ENCODE results near the gene AQP2. TPM values are rescaled to one million over a fixed set of nuclear protein-coding genes. Genes with fewer than 3 reads are reported as not detected.

Gene AQP2
- total RNA-seq, 1 donor from 2014 or later = not detected

DNA sequence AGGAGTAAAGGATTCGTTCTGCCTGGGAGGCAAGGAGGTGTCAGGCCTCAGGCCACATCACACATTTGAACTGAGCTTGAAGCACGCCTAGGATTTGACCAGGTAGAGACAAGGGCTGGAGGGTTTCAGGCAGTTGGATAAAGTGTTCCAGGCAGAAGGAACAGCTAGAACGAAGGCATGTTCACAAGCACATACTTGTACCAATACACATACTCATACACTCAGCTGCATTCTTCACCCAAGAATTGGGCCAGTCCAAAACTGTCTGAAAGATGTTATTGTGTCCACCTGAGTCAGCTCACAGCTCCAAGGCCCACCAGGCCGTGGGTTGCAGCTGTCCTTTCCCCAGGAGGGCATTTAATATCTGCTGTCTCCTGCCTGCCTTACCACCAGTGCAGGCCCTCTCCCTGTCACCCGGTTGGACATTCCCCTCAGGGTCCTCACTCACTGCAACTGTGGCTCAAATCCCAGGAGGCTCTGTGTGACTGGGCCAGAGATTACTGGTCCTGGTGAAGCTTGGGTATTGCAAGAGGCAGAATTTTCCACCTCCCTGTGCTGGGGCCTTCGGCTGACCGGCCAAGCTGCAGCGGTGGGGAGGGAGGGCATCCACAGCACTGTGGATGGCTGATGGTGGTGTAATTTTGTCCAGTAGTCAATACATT lies 12.8 kb upstream of the AQP2 start:
- Mint-ChIP-seq H3K9me3 (ENCODE audit: low read depth) (peaks cover 5% of the 10 kb centered on the region), H3K36me3 (ENCODE audit: low read depth) (no peaks in the 10 kb centered on the region), H3K4me3 (ENCODE audit: unreplicated experiment) (no peak overlapping the region), H3K4me1 (ENCODE audit: low read depth) (peaks cover 9% of the 10 kb centered on the region), H3K27me3 (ENCODE audit: low read depth) (no peaks in the 10 kb centered on the region), H3K27ac (ENCODE audit: unreplicated experiment) (no peak overlapping the region)
- no peak for TF ChIP-seq CTCF (IDR thresholded peaks at IDR 0.05)
- DNase-seq (ENCODE audit: low spot score) = no peak

GRCh38 chr12:49939307-49939706 lies 11.2 kb upstream of the AQP2 start:
- Mint-ChIP-seq H3K4me1 (ENCODE audit: low read depth) (peaks cover 3% of the 10 kb centered on the region), H3K27me3 (ENCODE audit: low read depth) (no peaks in the 10 kb centered on the region), H3K27ac (ENCODE audit: unreplicated experiment) (no peak overlapping the region), H3K36me3 (ENCODE audit: low read depth) (no peaks in the 10 kb centered on the region), H3K9me3 (ENCODE audit: low read depth) (peaks cover 5% of the 10 kb centered on the region), H3K4me3 (ENCODE audit: unreplicated experiment) (no peak overlapping the region)
- no peak for TF ChIP-seq CTCF (IDR thresholded peaks at IDR 0.05)
- DNase-seq (ENCODE audit: low spot score) = no peak

DNA sequence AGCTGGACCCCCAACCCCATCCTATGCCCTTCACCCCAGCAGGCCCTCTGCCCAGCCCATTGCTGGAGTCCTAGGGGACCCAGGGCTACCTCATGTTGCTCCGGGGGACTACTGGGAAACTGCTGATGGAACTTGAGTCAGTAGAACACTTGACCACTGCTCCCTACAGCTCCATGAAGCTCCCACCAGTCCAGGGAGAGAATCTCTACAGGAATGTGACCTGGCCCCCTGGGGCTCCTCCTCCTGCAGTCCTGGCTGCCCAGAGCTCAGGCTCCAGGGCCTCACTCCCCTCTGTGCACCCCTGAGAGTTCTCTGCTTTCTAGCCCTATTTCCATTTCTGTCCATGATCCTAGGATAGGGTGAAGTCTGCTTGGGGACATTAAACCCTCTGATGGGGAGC lies 10.8 kb upstream of the AQP2 start:
- Mint-ChIP-seq H3K4me1 (ENCODE audit: low read depth) (no peaks in the 10 kb centered on the region), H3K27me3 (ENCODE audit: low read depth) (no peaks in the 10 kb centered on the region), H3K27ac (ENCODE audit: unreplicated experiment) (no peak overlapping the region), H3K36me3 (ENCODE audit: low read depth) (no peaks in the 10 kb centered on the region), H3K4me3 (ENCODE audit: unreplicated experiment) (no peak overlapping the region), H3K9me3 (ENCODE audit: low read depth) (peaks cover 2% of the 10 kb centered on the region)
- TF ChIP-seq CTCF (IDR thresholded peaks at IDR 0.05) = no peak
- no peak for DNase-seq (ENCODE audit: low spot score)

- no peaks in the 10 kb centered on the region for H3K36me3 Mint-ChIP-seq (ENCODE audit: low read depth)
- no peaks in the 10 kb centered on the region for H3K27me3 Mint-ChIP-seq (ENCODE audit: low read depth)
- H3K4me3 Mint-ChIP-seq (ENCODE audit: unreplicated experiment) = no peak overlapping the region
- no peaks in the 10 kb centered on the region for H3K9me3 Mint-ChIP-seq (ENCODE audit: low read depth)
- H3K27ac Mint-ChIP-seq (ENCODE audit: unreplicated experiment) = no peak overlapping the region
- no peak for TF ChIP-seq CTCF (IDR thresholded peaks at IDR 0.05)
- DNase-seq (ENCODE audit: low spot score) = no peak
- peaks cover 12% of the 10 kb centered on the region for H3K4me1 Mint-ChIP-seq (ENCODE audit: low read depth)
Measured at GRCh38 chr12:49941556-49942511, 8.7 kb upstream of the AQP2 start.

- H3K27me3 Mint-ChIP-seq (ENCODE audit: low read depth) = no peaks in the 10 kb centered on the region
- H3K4me3 Mint-ChIP-seq (ENCODE audit: unreplicated experiment) = no peak overlapping the region
- no peaks in the 10 kb centered on the region for H3K36me3 Mint-ChIP-seq (ENCODE audit: low read depth)
- DNase-seq (ENCODE audit: low spot score) = no peak
- H3K9me3 Mint-ChIP-seq (ENCODE audit: low read depth) = no peaks in the 10 kb centered on the region
- peaks cover 12% of the 10 kb centered on the region for H3K4me1 Mint-ChIP-seq (ENCODE audit: low read depth)
- H3K27ac Mint-ChIP-seq (ENCODE audit: unreplicated experiment) = no peak overlapping the region
- no peak for TF ChIP-seq CTCF (IDR thresholded peaks at IDR 0.05)
Measured at GRCh38 chr12:49942512-49942893, 8.0 kb upstream of the AQP2 start.
